ENCODE data around the gene ITIH4. TPM values are rescaled to one million over a fixed set of nuclear protein-coding genes. Genes with fewer than 3 reads are reported as not detected.

The ITIH4 gene
- total and polyA plus RNA-seq, 2 of the 13 experiments (the other 11 are each of a cell fraction or from before 2014, with no cell fraction given), result 2.7 to 5.3 TPM

DNA sequence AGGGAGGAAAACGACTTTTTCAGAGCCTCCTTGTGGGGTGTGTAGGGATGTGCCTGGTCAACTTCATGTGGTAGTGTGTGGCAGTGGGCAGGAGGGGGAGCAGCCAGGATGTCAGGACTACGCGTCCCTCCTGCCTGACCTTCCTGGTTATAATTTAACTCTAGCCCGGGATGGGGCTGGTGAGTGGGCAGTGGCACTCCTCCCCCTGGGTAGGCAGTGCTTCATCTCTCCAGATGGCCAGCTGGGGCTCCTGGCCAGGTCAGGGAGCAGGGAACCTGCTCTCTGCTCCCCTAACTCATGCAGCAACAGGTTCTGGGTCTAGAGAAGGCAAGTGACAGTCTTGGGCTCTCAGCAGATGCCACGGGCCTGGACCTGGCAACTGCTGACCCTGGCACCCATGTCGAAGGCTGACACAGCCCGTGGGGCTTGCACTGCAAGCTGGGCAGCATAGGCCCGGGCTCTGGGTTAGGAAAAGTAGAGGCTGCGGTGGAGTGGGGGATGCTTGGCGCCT lies 2.6 kb downstream of the ITIH4 start (continued):
- TF ChIP-seq ZNF800 (CRISPR knock-in tag; IDR thresholded peaks at IDR 0.05), result no peak
- TF ChIP-seq ZNF354B (CRISPR knock-in tag; IDR thresholded peaks at IDR 0.05), result no peak
- no peak for TF ChIP-seq MTF2 (CRISPR knock-in tag; IDR thresholded peaks at IDR 0.05; ENCODE audit: borderline replicate concordance)
- TF ChIP-seq SP140L (CRISPR knock-in tag; IDR thresholded peaks at IDR 0.05; ENCODE audit: borderline replicate concordance), result no peak
- TF ChIP-seq DRAP1 (CRISPR knock-in tag; IDR thresholded peaks at IDR 0.05), result no peak; the same call in 1 of the 2 replicates
- TF ChIP-seq ZNF329 (CRISPR knock-in tag; IDR thresholded peaks at IDR 0.05; ENCODE audit: low read depth), result no peak
- no peak for TF ChIP-seq ZNF552 (CRISPR knock-in tag; IDR thresholded peaks at IDR 0.05; ENCODE audit: borderline replicate concordance)
- no peak for TF ChIP-seq EEA1 (CRISPR knock-in tag; IDR thresholded peaks at IDR 0.05; ENCODE audit: borderline replicate concordance)
- no peak for TF ChIP-seq KLF15 (CRISPR knock-in tag; IDR thresholded peaks at IDR 0.05; ENCODE audit: borderline replicate concordance)
- no peak for TF ChIP-seq ARNT2 (CRISPR knock-in tag; IDR thresholded peaks at IDR 0.05; ENCODE audit: low read depth)
- no peak for TF ChIP-seq MTA3 (CRISPR knock-in tag; IDR thresholded peaks at IDR 0.05)
- 0 out of 2 replicates have a peak, but pooled peaks have one; percentile 15 for TF ChIP-seq ZNF792 (CRISPR knock-in tag; IDR thresholded peaks at IDR 0.05)
- TF ChIP-seq ZNF644 (CRISPR knock-in tag; IDR thresholded peaks at IDR 0.05; ENCODE audit: low read depth), result 0 out of 2 replicates have a peak, but pooled peaks have one; percentile 28
- no peak for TF ChIP-seq GMEB1 (CRISPR knock-in tag; IDR thresholded peaks at IDR 0.05; ENCODE audit: borderline replicate concordance)
- TF ChIP-seq NFKB2 (CRISPR knock-in tag; IDR thresholded peaks at IDR 0.05; ENCODE audit: borderline replicate concordance), result no peak
- TF ChIP-seq ZIK1 (CRISPR knock-in tag; IDR thresholded peaks at IDR 0.05; ENCODE audit: borderline replicate concordance, low read depth), result no peak
- TF ChIP-seq, protein P1, sequence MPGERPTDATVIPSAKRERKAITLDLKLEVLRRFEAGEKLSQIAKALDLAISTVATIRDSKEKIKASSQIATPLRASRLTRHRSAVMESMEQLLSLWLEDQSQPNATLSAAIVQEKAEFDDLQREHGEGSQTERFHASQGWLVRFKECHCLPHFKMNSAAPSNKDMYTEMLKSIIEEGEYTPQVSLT (CRISPR knock-in tag; IDR thresholded peaks at IDR 0.05; ENCODE audit: borderline replicate concordance, low read depth), result no peak
- TF ChIP-seq PLSCR1 (CRISPR knock-in tag; IDR thresholded peaks at IDR 0.05; ENCODE audit: borderline replicate concordance), result no peak
- TF ChIP-seq PATZ1 (CRISPR knock-in tag; IDR thresholded peaks at IDR 0.05), result peak; percentile 84
- no peak for TF ChIP-seq ZNF891 (CRISPR knock-in tag; IDR thresholded peaks at IDR 0.05)
- TF ChIP-seq HMG20B (CRISPR knock-in tag; conservative IDR thresholded peaks at IDR 0.05), result no peak
- TF ChIP-seq ZNF782 (CRISPR knock-in tag; IDR thresholded peaks at IDR 0.05; ENCODE audit: borderline replicate concordance), result no peak

Measured in HepG2 (cell line).